PC-9 (cell line): Measurements from ENCODE around the gene CRADD. TPM values are rescaled to one million over a fixed set of nuclear protein-coding genes. Genes with fewer than 3 reads are reported as not detected.
"Not testable (repeated sequence)": the region's sequence is repeated elsewhere in the genome, so short reads cannot be mapped to it uniquely, and the experiment has no call there.

Source experiments
- BruUV-seq: library from RNA; stranded (reverse); fragments of 400-500 nt; replicated peaks from 2 replicates; lab custom pipeline; 2021; lab: Mats Ljungman, UMichigan
- CTCF ChIA-PET: fragments of 300-600 bp; sonication (Branson Sonifier 250); formaldehyde crosslinking; loops from one replicate; lab custom pipeline; 2022; ENCODE audit warnings: antibody characterized with exemption; lab: Charles Lee
- POLR2A ChIA-PET: fragments of 300-600 bp; sonication (Branson Sonifier 250); formaldehyde crosslinking; loops from one replicate; lab custom pipeline; 2022; ENCODE audit warnings: antibody characterized with exemption; ENCODE audit not compliant: unreplicated experiment; lab: Charles Lee
- DNase-seq, 2 experiments: peaks; one replicate each; pipeline versions ENCODE4 v3.0.0 to v3.0.0-alpha.2; 2015 to 2022; ENCODE audit warnings: mixed read lengths in 1 of 2
- H2AFZ ChIP-seq: fragments of 200-600 bp; sonication (generic); 2 replicates; pipeline ENCODE4 v1.8.1; 2017; ENCODE audit warnings: antibody characterized with exemption
- H3F3A ChIP-seq: fragments of 200-600 bp; sonication (generic); 2 replicates; pipeline ENCODE4 v1.8.1; 2017; ENCODE audit warnings: antibody characterized with exemption, mild to moderate bottlenecking, low read depth; ENCODE audit not compliant: insufficient read depth
- H3K27ac ChIP-seq: fragments of 200-600 bp; sonication (generic); 2 replicates; pipeline ENCODE4 v1.6.1; 2016; ENCODE audit warnings: mixed run types
- H3K27me3 ChIP-seq: fragments of 200-600 bp; sonication (generic); 2 replicates; pipeline ENCODE4 v1.6.1; 2016; ENCODE audit warnings: low read depth, mixed run types; ENCODE audit not compliant: insufficient read depth
- H3K36me3 ChIP-seq: fragments of 200-600 bp; sonication (generic); 2 replicates; pipeline ENCODE4 v1.6.1; 2016; ENCODE audit warnings: low read depth, mixed run types
- H3K4me1 ChIP-seq: fragments of 200-600 bp; sonication (generic); replicated peaks from 2 replicates; pipeline ENCODE4 v1.6.1; 2016; ENCODE audit warnings: mixed run types; ENCODE audit not compliant: insufficient read depth
- H3K4me2 ChIP-seq: fragments of 200-600 bp; sonication (generic); 2 replicates; pipeline ENCODE4 v1.6.1; 2017; ENCODE audit warnings: mixed run types
- H3K4me3 ChIP-seq: fragments of 200-600 bp; sonication (generic); 2 replicates; pipeline ENCODE4 v1.6.1; 2016; ENCODE audit warnings: mixed run types
- H3K79me2 ChIP-seq: fragments of 200-600 bp; sonication (generic); 2 replicates; pipeline ENCODE4 v1.6.1; 2017; ENCODE audit warnings: low read depth, mixed run types
- H3K9me2 ChIP-seq: fragments of 200-600 bp; sonication (generic); 2 replicates; pipeline ENCODE4 v1.8.1; 2017; ENCODE audit warnings: mild to moderate bottlenecking; ENCODE audit not compliant: insufficient read depth
- H3K9me3 ChIP-seq: fragments of 200-600 bp; sonication (generic); 2 replicates; pipeline ENCODE4 v1.8.1; 2016; ENCODE audit warnings: low read depth; ENCODE audit not compliant: insufficient read depth
- H4K20me1 ChIP-seq: fragments of 200-600 bp; sonication (generic); 2 replicates; pipeline ENCODE4 v1.8.1; 2017; ENCODE audit not compliant: insufficient read depth
- EZH2 ChIP-seq: fragments of 200-600 bp; sonication (generic); IDR thresholded peaks from 2 replicates; pipeline ENCODE4 v1.8.0; 2017; ENCODE audit warnings: antibody characterized with exemption, low read depth
- intact Hi-C: fragments of 100-400 bp; cut with micrococcal nuclease; formaldehyde crosslinking; loops from one replicate; pipeline ENCODE4 v1.10.0; 2022; ENCODE audit not compliant: unreplicated experiment
- total RNA-seq: library from RNA; stranded (reverse); gene quantifications from 2 replicates; pipeline ENCODE4 v1.2.3, GENCODE V29; 2021
- TF ChIP-seq, protein P1 (sequence below): fragments of 200-600 bp; sonication (generic); conservative IDR thresholded peaks from 2 replicates; pipeline ENCODE4 v1.6.1; 2017; ENCODE audit warnings: mixed run types, antibody characterized with exemption, mild to moderate bottlenecking, moderate library complexity

The CRADD gene
- total RNA-seq, 1 experiment from 2014 or later, result 7.6 TPM

DNA sequence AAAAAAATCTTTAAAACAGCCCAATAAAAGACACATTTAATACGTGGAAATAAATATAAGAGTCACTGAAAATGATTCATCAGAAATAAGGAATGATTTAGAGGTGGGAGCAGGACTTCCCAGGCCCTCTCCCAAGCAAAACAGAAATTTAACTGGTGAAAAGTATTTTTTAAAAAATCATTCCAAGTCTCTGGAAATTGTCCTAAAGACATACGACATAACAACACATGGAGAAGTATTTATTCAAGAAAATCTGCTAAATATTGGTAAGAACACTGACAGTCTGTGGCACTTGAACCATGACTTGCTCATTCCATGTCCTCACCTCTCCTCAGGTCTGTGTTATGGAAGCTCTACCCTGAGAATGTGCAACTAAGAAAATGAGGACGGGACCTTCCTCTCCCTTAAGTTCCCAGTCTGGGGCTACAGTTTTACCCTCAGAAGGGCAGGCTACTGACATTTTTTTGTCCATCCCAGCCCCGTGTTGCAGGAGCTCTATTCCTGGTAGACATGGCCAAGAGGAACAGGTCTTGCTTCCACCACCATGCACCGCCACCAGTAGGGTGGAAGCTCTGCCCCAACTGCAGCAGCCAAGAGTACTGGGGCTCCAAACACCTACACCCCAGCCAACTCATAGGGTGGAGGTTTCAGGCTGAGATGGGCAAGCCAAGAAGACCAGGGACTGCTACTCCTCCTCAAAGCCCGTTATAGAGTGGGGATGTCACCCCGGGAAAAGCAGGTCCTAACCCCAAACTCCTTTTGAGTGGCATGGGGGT is 193.0 kb downstream of the CRADD start:
- Histone ChIP-seq H2AFZ (no peak overlapping the region), H3K79me2 (no peaks in the 10 kb centered on the region), H3K27me3 (no peaks in the 10 kb centered on the region), H3K36me3 (no peaks in the 10 kb centered on the region), H4K20me1 (no peaks in the 10 kb centered on the region), H3K27ac (no peak overlapping the region), H3K9me3 (peaks cover 20% of the 10 kb centered on the region), H3K9me2 (no peaks in the 10 kb centered on the region), H3K4me3 (no peak overlapping the region), H3F3A (no peaks in the 10 kb centered on the region), H3K4me1 (no peaks in the 10 kb centered on the region), H3K4me2 (no peak overlapping the region)
- POLR2A ChIA-PET, result no interaction called here
- BruUV-seq, result no TSS peak
- DNase-seq, result no peak
- intact Hi-C loops, result no loop called here
- no peak for TF ChIP-seq EZH2
- TF ChIP-seq, protein P1, sequence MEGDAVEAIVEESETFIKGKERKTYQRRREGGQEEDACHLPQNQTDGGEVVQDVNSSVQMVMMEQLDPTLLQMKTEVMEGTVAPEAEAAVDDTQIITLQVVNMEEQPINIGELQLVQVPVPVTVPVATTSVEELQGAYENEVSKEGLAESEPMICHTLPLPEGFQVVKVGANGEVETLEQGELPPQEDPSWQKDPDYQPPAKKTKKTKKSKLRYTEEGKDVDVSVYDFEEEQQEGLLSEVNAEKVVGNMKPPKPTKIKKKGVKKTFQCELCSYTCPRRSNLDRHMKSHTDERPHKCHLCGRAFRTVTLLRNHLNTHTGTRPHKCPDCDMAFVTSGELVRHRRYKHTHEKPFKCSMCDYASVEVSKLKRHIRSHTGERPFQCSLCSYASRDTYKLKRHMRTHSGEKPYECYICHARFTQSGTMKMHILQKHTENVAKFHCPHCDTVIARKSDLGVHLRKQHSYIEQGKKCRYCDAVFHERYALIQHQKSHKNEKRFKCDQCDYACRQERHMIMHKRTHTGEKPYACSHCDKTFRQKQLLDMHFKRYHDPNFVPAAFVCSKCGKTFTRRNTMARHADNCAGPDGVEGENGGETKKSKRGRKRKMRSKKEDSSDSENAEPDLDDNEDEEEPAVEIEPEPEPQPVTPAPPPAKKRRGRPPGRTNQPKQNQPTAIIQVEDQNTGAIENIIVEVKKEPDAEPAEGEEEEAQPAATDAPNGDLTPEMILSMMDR, result no peak
- CTCF ChIA-PET, result no interaction called here

GRCh38 chr12:93871566-93871965 is 194.4 kb downstream of the CRADD start:
- H2AFZ ChIP-seq, H3K4me3 ChIP-seq, POLR2A ChIA-PET, H3K27ac ChIP-seq, DNase-seq, H3K36me3 ChIP-seq, BruUV-seq, H3K4me2 ChIP-seq, H3K9me2 ChIP-seq, CTCF ChIA-PET, intact Hi-C loops, H3K4me1 ChIP-seq, H3K79me2 ChIP-seq, H3F3A ChIP-seq, H3K9me3 ChIP-seq, H4K20me1 ChIP-seq, H3K27me3 ChIP-seq: not testable (repeated sequence)

DNA sequence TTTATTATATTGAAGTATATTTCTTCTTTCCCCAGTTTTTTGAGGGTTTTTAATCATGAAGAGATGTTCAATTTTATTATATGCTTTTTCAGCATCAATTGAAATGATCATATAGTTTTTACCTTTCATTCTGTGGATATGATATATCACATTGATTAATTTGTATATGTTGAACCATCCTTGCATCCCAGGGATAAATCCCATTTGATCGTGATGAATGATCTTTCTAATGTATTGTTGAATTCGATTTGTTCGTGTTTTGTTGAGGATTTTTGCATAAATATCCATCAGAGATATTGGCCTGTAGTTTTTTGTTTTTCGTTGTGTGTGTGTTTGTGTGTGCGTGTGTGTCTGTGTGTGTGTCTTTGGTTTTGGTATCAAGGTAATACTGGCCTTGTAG is 196.4 kb downstream of the CRADD start:
- POLR2A ChIA-PET, result no interaction called here
- CTCF ChIA-PET, result no interaction called here
- no peak for DNase-seq
- Histone ChIP-seq H4K20me1 (no peaks in the 10 kb centered on the region), H3F3A (no peaks in the 10 kb centered on the region), H3K9me3 (peaks cover 12% of the 10 kb centered on the region), H3K79me2 (no peaks in the 10 kb centered on the region), H3K27ac (no peak overlapping the region), H3K9me2 (no peaks in the 10 kb centered on the region), H3K4me2 (no peak overlapping the region), H3K4me3 (no peak overlapping the region), H3K36me3 (no peaks in the 10 kb centered on the region), H2AFZ (no peak overlapping the region), H3K4me1 (no peaks in the 10 kb centered on the region), H3K27me3 (no peaks in the 10 kb centered on the region)
- intact Hi-C loops, result no loop called here
- no TSS peak for BruUV-seq
- no peak for TF ChIP-seq EZH2
- TF ChIP-seq, protein P1, result no peak

GRCh38 chr12:93875157-93875556 is 198.0 kb downstream of the CRADD start:
- no peaks in the 10 kb centered on the region for H3F3A ChIP-seq
- H3K9me3 ChIP-seq, result peaks cover 12% of the 10 kb centered on the region
- TF ChIP-seq, protein P1, result no peak
- no peak for TF ChIP-seq EZH2
- no peak overlapping the region for H2AFZ ChIP-seq
- POLR2A ChIA-PET, result no interaction called here
- no peak overlapping the region for H3K27ac ChIP-seq
- no peaks in the 10 kb centered on the region for H3K27me3 ChIP-seq
- H3K4me3 ChIP-seq, result no peak overlapping the region
- CTCF ChIA-PET, result no interaction called here
- BruUV-seq, result no TSS peak
- no peak overlapping the region for H3K4me2 ChIP-seq
- H3K9me2 ChIP-seq, result no peaks in the 10 kb centered on the region
- intact Hi-C loops, result no loop called here
- H3K36me3 ChIP-seq, result no peaks in the 10 kb centered on the region
- no peaks in the 10 kb centered on the region for H3K4me1 ChIP-seq
- no peak for DNase-seq
- H3K79me2 ChIP-seq, result no peaks in the 10 kb centered on the region
- no peaks in the 10 kb centered on the region for H4K20me1 ChIP-seq
